H9 (cell line): ENCODE measurements around the gene FBXO24. TPM values are rescaled to one million over a fixed set of nuclear protein-coding genes. Genes with fewer than 3 reads are reported as not detected.

Source experiments
- DNase-seq: peaks from one replicate; pipeline ENCODE4 v3.0.0-alpha.2; 2017
- H2AFZ ChIP-seq: one replicate; pipeline ENCODE4 v1.6.1; 2013; ENCODE audit warnings: mild to moderate bottlenecking, low read length, control low read depth, moderate library complexity
- H2AK5ac ChIP-seq: 2 replicates; pipeline ENCODE4 v1.6.1; 2013; ENCODE audit warnings: low read length, control low read depth, mixed read lengths; ENCODE audit not compliant: insufficient read length
- H2BK120ac ChIP-seq: one replicate; pipeline ENCODE4 v1.6.1; 2013; ENCODE audit warnings: low read depth, mild to moderate bottlenecking, low read length, control low read depth, inconsistent platforms; ENCODE audit not compliant: poor library complexity, severe bottlenecking
- H2BK12ac ChIP-seq: 2 replicates; pipeline ENCODE4 v1.6.1; 2013; ENCODE audit warnings: low read length, control low read depth, mixed read lengths, low read depth; ENCODE audit not compliant: insufficient read length
- H2BK15ac ChIP-seq: 2 replicates; pipeline ENCODE4 v1.6.1; 2013; ENCODE audit warnings: low read depth, low read length, control low read depth
- H2BK20ac ChIP-seq: one replicate; pipeline ENCODE4 v1.6.1; 2013; ENCODE audit warnings: low read depth, mild to moderate bottlenecking, low read length, control low read depth, inconsistent platforms; ENCODE audit not compliant: poor library complexity, severe bottlenecking
- H2BK5ac ChIP-seq: 2 replicates; pipeline ENCODE4 v1.6.1; 2013; ENCODE audit warnings: low read length, control low read depth, mixed read lengths; ENCODE audit not compliant: insufficient read length
- H3K14ac ChIP-seq: 2 replicates; pipeline ENCODE4 v1.6.1; 2013; ENCODE audit warnings: low read length, control low read depth; ENCODE audit not compliant: insufficient read depth
- H3K18ac ChIP-seq: 2 replicates; pipeline ENCODE4 v1.6.1; 2013; ENCODE audit warnings: low read depth, mild to moderate bottlenecking, mixed read lengths, low read length, control low read depth; ENCODE audit not compliant: insufficient read length
- H3K23ac ChIP-seq: 2 replicates; pipeline ENCODE4 v1.6.1; 2013; ENCODE audit warnings: low read length, control low read depth, mixed read lengths, low read depth; ENCODE audit not compliant: insufficient read length
- H3K23me2 ChIP-seq: 2 replicates; pipeline ENCODE4 v1.6.1; 2013; ENCODE audit warnings: low read depth, mild to moderate bottlenecking, mixed read lengths, low read length, control low read depth; ENCODE audit not compliant: insufficient read length, poor library complexity, severe bottlenecking
- H3K27ac ChIP-seq: 2 replicates; pipeline ENCODE4 v1.5.1; 2013; ENCODE audit warnings: low read length, control low read depth, mixed read lengths, low read depth; ENCODE audit not compliant: insufficient read length
- H3K27me3 ChIP-seq: 2 replicates; pipeline ENCODE4 v1.6.1; 2013; ENCODE audit warnings: low read length, control low read depth, inconsistent platforms; ENCODE audit not compliant: insufficient read depth
- H3K4ac ChIP-seq: 2 replicates; pipeline ENCODE4 v1.6.1; 2013; ENCODE audit warnings: low read depth, mild to moderate bottlenecking, control low read depth, inconsistent platforms, low read length, moderate library complexity
- H3K4me1 ChIP-seq: 2 replicates; pipeline ENCODE4 v1.6.1; 2013; ENCODE audit warnings: low read length, control low read depth, inconsistent platforms; ENCODE audit not compliant: insufficient read depth
- H3K4me2 ChIP-seq: 2 replicates; pipeline ENCODE4 v1.6.1; 2013; ENCODE audit warnings: low read length, control low read depth, mixed read lengths; ENCODE audit not compliant: insufficient read length, insufficient read depth
- H3K56ac ChIP-seq: 2 replicates; pipeline ENCODE4 v1.6.1; 2013; ENCODE audit warnings: low read depth, mild to moderate bottlenecking, mixed read lengths, low read length, control low read depth; ENCODE audit not compliant: insufficient read length
- H3K79me1 ChIP-seq: 2 replicates; pipeline ENCODE4 v1.6.1; 2013; ENCODE audit warnings: low read depth, mild to moderate bottlenecking, moderate library complexity, low read length, control low read depth, inconsistent platforms; ENCODE audit not compliant: insufficient read depth, poor library complexity, severe bottlenecking
- H3K79me2 ChIP-seq: 2 replicates; pipeline ENCODE4 v1.6.1; 2013; ENCODE audit warnings: low read length, control low read depth, inconsistent platforms; ENCODE audit not compliant: insufficient read depth
- H3K9ac ChIP-seq: 2 replicates; pipeline ENCODE4 v1.6.1; 2013; ENCODE audit warnings: low read length, control low read depth, mixed read lengths; ENCODE audit not compliant: insufficient read length; ENCODE audit errors: extremely low read depth
- H3K9me3 ChIP-seq: one replicate; pipeline ENCODE4 v1.6.1; 2013; ENCODE audit warnings: low read depth, low read length, inconsistent platforms; ENCODE audit not compliant: control insufficient read depth
- H3T11ph ChIP-seq: one replicate; pipeline ENCODE4 v1.6.1; 2013; ENCODE audit warnings: mild to moderate bottlenecking, low read length, control low read depth, inconsistent platforms
- H4K20me1 ChIP-seq: one replicate; pipeline ENCODE4 v1.6.1; 2013; ENCODE audit not compliant: control insufficient read depth, insufficient read length, insufficient read depth
- H4K5ac ChIP-seq: 2 replicates; pipeline ENCODE4 v1.6.1; 2013; ENCODE audit warnings: low read depth, mild to moderate bottlenecking, mixed read lengths, low read length, control low read depth; ENCODE audit not compliant: insufficient read length
- H4K8ac ChIP-seq: replicated peaks from 2 replicates; pipeline ENCODE4 v1.6.1; 2013; ENCODE audit warnings: low read length, control low read depth, mixed read lengths, low read depth; ENCODE audit not compliant: insufficient read length
- H4K91ac ChIP-seq: 2 replicates; pipeline ENCODE4 v1.6.1; 2013; ENCODE audit warnings: low read depth, mild to moderate bottlenecking, moderate library complexity, mixed read lengths, low read length, control low read depth; ENCODE audit not compliant: insufficient read length
- H3K27ac Mint-ChIP-seq, 3 experiments: 2 replicates in 2 of 3; 3 replicates in 1 of 3; pipeline ENCODE4 v1.8.0; 2020 to 2021; ENCODE audit warnings: mixed read lengths in 3 of 3, mild to moderate bottlenecking in 1 of 3, moderate library complexity in 1 of 3
- H3K27me3 Mint-ChIP-seq: 2 replicates; pipeline ENCODE4 v1.8.0; 2021; ENCODE audit warnings: low read depth, mild to moderate bottlenecking, moderate library complexity, mixed read lengths
- H3K36me3 Mint-ChIP-seq, 3 experiments: 2 replicates in 2 of 3; 3 replicates in 1 of 3; pipeline ENCODE4 v1.8.0; 2020 to 2021; ENCODE audit warnings: low read depth in 3 of 3, mixed read lengths in 3 of 3; ENCODE audit not compliant: insufficient read depth in 1 of 3
- H3K4me1 Mint-ChIP-seq, 2 experiments: 2 replicates each; pipeline ENCODE4 v1.8.0; 2020; ENCODE audit warnings: mixed read lengths in 2 of 2
- H3K4me3 Mint-ChIP-seq, 2 experiments: 2 replicates in 1 of 2; 3 replicates in 1 of 2; pipeline ENCODE4 v1.8.0; 2020 to 2021; ENCODE audit warnings: mild to moderate bottlenecking in 2 of 2, mixed read lengths in 2 of 2, moderate library complexity in 1 of 2
- H3K9me3 Mint-ChIP-seq, 2 experiments: 2 replicates in 1 of 2; 3 replicates in 1 of 2; pipeline ENCODE4 v1.8.0; 2020; ENCODE audit warnings: mild to moderate bottlenecking in 2 of 2, mixed read lengths in 2 of 2, moderate library complexity in 1 of 2
- WGBS: extraction: QIAGEN DNeasy Blood & Tissue Kit; methylation state at CpG from one replicate; pipeline ENCODE4 v1.1.7; 2013; ENCODE audit warnings: missing lambda C conversion rate, low lambda C conversion rate, mixed read lengths; ENCODE audit not compliant: insufficient read length; ENCODE audit errors: extremely low coverage; 5-methylcytosine and 5-hydroxymethylcytosine counted together
- total RNA-seq: library from RNA; stranded (reverse); gene quantifications from 2 replicates; pipeline ENCODE4 v1.2.1, GENCODE V29; 2021
- TF ChIP-seq, protein P1 (sequence below): fragments of 200-600 bp; sonication (generic); conservative IDR thresholded peaks from 3 replicates; pipeline ENCODE4 v1.8.0; 2021; ENCODE audit warnings: antibody characterized with exemption, mild to moderate bottlenecking

Gene FBXO24
- total RNA-seq, 1 experiment from 2014 or later, result 0.85 TPM

DNA sequence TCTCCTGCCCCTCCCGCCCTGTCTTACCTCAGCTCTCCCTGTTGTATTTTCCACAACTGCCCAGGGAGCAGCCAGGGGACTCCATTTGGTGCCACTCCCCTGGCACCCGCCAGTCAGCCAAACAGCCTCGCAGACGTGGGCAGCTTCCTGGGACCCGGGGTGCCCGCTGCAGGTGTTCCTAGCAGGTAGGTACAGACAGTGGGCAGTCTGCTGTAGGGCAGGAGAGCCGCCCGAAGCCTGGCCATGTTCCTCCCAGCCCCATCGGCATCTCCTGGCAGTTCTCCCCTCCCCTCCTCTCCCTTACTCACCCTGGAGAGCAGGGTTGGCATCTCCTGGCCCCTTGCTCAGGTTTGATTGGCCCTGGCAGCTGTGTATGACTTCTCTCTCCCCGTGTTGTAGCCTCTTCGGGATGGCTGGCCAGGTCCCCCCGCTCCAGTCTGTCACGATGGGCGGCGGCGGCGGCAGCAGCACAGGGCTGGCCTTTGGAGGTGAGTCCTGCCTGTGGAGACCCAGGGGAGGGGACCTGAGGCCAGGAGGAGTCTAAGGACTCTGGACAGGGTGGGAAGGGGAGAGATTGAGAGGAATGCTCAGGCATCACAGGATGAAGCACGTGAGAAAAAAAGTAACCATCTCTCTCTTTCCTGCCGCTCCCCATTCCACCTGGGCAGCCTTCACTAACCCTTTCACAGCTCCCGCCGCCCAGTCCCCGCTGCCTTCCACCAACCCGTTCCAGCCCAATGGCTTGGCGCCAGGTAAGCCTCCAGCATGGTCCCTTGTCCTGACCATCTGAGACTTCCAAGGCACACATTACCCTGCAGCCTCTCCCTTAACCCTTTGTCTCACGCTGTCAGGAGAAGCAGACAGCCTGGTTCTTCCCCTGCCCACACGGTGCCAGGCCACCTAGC, 23.7 kb upstream of the FBXO24 start:
- H3K4me1 Mint-ChIP-seq, result peaks cover 8 to 11% of the 10 kb centered on the region in 2 experiments
- no peak overlapping the region for H4K91ac ChIP-seq

More for the DNA sequence above, 23.7 kb upstream of the FBXO24 start:
- no CpG with 5 or more reads among the region's 26 CpGs for WGBS
- Histone ChIP-seq H2BK120ac (no peak overlapping the region), H4K8ac (no peak overlapping the region), H3K4ac (no peak overlapping the region), H2BK12ac (no peak overlapping the region), H3K79me2 (no peaks in the 10 kb centered on the region), H2BK15ac (no peak overlapping the region), H3K4me1 (peaks cover 3% of the 10 kb centered on the region; the same call in 1 of the 2 replicates), H3K4me2 (no peak overlapping the region), H3K9me3 (no peaks in the 10 kb centered on the region), H3K14ac (no peak overlapping the region), H3K23me2 (no peaks in the 10 kb centered on the region), H2AFZ (no peak overlapping the region), H3K23ac (no peak overlapping the region), H3T11ph (no peak overlapping the region), H4K5ac (no peak overlapping the region), H2BK20ac (no peak overlapping the region), H3K18ac (no peak overlapping the region), H4K20me1 (no peaks in the 10 kb centered on the region), H3K9ac (no peak overlapping the region), H2BK5ac (no peak overlapping the region), H3K79me1 (no peaks in the 10 kb centered on the region), H3K27me3 (no peaks in the 10 kb centered on the region), H3K56ac (no peak overlapping the region), H2AK5ac (no peak overlapping the region), H3K27ac (no peak overlapping the region)
- DNase-seq, result no peak
- Mint-ChIP-seq H3K4me3 (no peak overlapping the region), H3K9me3 (no peaks in the 10 kb centered on the region), H3K36me3 (peaks cover 0 to 10% (median 4%) of the 10 kb centered on the region in 3 experiments; a peak in 3 of 7 replicates), H3K27me3 (no peaks in the 10 kb centered on the region), H3K27ac (no peak overlapping the region)
- TF ChIP-seq, protein P1, sequence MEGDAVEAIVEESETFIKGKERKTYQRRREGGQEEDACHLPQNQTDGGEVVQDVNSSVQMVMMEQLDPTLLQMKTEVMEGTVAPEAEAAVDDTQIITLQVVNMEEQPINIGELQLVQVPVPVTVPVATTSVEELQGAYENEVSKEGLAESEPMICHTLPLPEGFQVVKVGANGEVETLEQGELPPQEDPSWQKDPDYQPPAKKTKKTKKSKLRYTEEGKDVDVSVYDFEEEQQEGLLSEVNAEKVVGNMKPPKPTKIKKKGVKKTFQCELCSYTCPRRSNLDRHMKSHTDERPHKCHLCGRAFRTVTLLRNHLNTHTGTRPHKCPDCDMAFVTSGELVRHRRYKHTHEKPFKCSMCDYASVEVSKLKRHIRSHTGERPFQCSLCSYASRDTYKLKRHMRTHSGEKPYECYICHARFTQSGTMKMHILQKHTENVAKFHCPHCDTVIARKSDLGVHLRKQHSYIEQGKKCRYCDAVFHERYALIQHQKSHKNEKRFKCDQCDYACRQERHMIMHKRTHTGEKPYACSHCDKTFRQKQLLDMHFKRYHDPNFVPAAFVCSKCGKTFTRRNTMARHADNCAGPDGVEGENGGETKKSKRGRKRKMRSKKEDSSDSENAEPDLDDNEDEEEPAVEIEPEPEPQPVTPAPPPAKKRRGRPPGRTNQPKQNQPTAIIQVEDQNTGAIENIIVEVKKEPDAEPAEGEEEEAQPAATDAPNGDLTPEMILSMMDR, result no peak
